ENCODE data around the gene DLGAP1.
"Not testable (repeated sequence)": the region's sequence is repeated elsewhere in the genome, so short reads cannot be mapped to it uniquely, and the experiment has no call there.

Gene DLGAP1

DNA sequence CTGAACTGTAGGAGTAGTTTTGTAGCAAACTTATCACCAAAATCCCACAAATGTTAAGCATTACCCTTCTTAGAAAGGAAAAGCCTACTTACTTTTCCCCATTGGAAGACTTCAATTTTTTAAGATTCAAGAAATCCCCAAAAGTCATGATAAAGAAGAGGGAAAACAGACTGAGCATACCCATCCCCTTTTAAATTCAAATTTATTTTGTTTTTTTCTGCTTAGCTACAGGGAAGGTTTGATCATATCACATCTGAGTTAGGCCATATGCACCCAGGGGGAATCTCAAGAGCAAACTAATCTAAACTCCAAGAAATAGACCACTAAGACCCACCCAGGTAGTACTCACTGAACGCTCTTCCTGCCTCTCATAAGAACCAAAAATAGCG is 830.6 kb downstream of the DLGAP1 start:
- DNase-seq (ENCODE audit: low read depth) = no peak

DNA sequence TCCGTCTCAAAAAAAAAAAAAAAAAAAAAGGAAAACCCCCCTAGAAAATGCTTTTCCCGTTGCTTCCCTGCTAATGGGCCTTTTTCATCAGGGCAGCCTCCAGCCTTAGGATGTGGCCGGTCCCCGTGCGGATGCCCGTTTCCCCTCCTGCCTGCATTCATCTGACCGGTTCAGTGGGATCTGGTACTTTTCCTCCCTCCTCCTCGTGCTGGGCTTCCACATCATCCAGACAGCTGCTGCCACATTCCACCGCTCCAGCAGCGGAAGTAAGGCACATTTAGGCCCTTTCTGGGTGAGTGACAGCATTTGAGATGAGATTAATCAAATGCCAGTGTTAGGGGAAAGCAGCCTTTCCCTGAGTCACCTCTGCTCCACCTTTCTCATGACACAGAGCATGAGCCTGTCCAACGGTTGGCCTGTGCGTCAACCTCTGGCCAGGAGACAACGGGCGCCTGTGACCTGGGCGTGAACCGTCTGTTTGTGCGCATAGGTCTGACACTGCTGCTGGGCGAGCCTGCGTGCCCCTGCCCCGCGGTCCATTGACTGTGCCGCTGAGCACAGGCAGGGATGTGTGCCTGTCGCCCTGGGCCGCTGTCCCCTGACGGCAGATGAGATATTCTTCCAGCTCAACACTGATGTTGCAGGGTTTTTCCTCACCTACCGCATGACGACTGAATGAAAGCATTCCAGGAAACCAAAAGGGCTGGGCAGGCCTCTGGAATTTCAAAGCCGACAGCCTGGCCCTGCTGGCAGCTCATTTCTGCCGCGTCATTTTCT is 831.1 kb downstream of the DLGAP1 start:
- peak; percentile 98 for DNase-seq (ENCODE audit: low read depth)

DNA sequence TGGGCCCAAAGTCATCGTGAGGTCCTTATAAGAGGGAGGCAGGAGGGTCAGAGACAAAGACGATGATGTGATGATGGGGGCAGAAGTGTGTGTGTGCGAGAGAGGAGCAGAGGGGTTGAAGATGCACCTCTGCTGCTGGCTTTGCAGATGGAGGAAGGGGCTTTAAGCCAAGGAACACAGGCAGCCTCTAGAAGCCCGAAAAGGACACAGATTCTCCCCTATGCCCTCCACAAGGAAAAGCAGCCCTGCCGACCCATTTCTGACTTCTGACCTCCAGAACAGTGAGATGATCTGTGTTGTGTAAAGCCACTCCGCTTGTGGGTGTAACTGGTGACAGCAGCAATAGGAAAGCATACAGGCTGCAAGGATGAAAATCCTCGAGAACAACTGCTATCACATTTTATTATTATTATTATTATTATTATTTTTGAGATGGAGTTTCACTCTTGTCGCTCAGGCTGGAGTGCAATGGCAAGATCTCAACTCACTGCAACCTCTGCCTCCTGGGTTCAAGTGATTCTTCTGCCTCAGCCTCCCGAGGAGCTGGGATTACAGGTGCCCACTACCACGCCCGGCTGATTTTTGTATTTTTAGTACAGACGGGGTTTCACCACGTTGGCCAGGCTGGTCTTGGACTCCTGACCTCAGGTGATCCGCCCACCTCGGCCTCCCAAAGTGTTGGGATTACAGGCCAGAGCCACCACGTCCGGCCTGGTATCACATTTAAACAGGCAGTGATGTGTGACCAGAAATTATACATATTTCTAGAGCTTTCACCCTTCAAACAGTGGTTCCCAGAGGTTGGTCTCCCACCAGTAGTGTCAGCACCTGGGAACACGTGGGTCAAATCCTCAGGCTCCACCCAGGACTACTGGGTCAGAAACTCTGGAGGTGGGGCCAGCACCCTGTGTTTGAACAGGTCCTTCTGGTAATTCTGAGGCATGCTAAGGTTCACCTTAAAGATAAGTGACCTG is 834.7 kb downstream of the DLGAP1 start:
- DNase-seq (ENCODE audit: low read depth) = no peak

DNA sequence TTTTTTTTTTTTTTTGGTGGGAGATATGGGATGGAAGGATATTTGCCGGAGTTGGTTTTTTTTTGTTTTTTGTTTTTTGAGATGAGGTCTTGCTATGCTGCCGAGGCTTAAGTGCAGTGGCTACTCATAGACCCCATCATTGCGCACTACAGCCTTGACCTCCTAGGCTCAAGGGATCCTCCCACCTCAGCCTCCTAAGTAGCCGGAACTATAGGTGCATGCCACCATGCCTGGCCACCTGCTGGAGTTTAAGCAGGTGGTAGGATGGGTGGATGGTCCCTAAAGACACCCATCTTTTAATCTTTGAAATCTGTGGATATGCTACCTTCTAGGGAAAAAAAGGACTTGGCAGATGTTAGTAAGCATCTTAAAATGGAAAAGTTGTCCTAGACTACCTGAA is 835.4 kb downstream of the DLGAP1 start:
- no peak for DNase-seq (ENCODE audit: low read depth)

DNA sequence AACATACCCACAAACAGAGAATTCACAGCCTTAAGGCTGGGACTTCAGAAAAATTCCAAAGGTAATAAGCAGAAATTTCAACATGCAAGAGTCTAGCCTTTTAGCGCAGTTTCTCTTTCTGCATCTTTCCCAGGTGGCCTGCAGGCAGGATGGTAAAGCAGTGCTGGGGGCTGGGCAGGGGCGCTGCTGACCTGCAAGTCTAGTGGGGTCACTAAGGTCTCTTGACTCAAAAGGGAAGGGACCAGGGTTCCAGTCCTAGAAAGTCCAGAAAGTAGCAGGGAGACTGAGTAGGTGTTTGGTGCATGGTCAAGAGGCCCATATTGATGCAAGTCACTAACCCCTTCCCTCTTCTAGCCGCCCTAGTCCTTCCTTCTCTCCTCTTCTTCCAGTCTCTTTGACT is 835.9 kb downstream of the DLGAP1 start:
- DNase-seq (ENCODE audit: low read depth) = no peak

DNA sequence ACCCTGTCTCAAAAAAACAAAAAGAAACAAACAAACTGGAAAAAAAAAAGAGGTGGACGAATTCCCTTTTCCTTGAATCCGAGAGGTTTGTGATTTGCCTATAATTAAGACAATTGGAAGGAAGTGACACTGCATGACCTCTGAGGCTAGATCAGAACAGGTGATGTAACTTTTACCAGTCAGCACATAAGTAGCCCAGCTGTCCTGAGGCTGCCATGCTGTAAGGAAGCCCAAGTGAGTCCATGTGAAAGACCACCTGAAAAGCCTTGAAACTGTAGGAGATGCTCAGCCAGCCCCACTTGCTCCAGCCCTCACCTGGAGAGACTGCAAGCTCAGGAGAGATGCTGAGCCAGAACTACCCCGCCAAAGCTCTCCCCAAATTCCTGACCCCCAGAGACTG is 838.4 kb downstream of the DLGAP1 start:
- DNase-seq (ENCODE audit: low read depth) = no peak

DNA sequence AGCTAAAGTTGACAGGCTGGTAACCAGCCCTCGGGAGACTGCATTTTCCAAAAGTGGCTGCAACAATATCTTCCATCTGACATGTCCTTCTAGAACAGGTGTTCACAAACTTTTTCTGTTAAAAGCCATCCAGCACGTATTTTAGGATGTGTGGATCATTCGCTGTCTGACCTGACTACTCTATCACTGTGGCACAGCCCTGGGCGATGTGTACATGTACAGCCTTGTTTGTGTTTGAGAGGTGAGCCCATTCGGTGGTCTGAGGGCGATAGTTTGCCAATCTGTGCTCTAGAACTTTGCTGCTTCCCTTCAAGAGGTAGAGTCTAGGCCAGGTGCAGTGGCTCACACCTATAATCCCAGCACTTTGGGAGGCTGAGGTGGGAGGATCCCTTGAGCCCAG is 839.0 kb downstream of the DLGAP1 start:
- DNase-seq (ENCODE audit: low read depth) = no peak

DNA sequence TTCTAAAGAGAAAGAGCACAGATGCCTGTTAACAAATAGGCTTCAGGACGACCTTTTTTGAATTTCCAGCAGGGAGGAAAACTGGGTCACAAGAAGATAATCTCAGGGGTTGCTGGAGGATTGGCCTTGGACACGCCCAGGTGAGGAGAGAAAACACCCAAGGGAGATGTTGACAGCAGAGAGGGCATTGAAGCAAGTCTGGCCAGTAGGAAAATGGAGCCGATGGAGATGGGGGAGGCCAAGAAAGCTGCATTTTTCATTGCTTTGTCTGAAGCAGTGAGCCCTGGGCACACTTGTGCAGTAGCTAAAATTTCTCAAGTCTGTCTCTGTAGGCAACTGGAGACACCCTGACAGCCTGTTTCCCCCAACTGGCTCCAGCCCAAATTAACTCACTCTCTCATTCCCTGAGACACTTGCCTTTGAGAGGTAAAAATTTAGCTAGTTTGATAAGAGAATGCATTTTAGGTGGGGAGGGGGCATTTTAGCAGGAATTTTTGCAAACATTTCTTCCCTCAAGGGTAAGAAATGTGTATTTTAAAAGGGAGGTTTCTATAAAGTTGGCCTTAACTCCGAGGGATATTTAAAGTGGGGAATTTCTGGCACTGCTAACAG is 839.6 kb downstream of the DLGAP1 start:
- DNase-seq (ENCODE audit: low read depth) = no peak

DNA sequence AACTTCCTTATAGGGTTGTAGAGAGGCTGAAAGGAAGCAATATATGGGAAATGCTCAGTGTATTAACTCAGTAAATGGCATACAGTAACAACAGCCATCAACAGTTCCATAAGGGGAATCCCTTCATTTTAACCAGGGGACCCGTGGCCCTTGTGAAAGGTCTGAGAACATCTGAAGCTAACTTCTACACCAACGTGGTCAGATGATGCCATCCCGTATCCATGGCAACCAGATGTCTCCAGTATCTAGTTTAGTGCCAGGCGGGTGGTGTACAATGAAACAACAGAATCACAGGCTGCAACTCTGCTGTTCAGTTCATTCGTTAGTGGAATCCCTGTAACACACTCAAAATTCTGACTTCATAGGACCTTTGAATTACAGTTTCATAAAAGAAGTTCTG is 842.8 kb downstream of the DLGAP1 start:
- DNase-seq (ENCODE audit: low read depth) = peak; percentile 32

DNA sequence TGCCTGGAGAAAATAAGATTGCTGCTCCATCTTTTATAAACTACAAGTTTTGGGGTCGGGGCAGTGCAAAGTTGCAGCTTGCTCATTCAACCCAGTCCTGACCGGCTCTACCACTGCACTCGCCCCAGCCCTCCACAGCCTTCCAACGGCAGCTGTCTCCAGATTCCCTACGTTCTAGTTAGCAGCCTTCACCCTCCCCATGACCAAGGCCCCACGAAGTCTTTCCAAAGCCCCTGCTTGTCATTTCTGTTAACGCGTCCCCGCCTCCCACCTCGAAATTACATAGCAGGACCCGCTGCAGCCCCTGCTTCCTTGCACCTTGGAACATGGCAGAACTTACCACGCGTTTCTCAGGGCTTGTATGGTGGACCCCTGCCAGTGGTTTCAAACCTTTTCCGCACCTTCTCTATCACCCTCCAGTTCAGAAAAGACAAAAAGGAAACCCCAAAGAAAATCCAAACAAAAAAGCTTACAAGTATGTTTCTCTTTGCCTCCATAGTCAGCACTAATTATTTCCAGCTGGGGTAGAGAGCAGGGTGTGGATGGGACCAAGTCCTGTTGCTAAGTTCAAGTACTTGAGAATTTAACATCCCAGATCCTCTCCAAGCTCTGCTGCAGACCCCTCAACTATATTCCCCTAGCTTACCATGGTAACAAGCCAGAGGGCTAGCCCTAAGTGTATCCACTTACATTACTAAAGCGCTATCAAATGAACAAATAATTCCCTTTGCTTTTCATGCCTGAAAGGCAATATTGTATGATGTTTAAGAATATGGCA is 843.6 kb downstream of the DLGAP1 start:
- peak; percentile 67 for DNase-seq (ENCODE audit: low read depth)

DNA sequence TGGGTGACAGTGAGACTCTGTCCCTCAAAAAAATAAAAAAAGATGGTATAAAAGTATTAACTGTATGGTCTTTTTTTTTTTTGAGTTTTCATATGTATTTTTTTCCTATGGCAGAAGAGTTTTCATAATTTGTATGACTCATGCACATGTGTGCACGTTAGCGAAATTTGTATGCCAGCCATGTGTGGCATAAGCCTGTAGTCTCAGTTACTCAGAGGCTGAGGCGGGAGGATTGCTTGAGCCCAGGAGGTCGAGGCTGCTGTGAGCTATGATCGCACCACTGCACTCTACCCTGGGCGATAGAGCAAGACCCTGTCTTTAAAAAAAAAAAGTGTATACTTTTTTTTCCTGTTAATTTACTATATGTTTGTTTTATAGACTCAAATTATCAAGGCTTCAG is 844.3 kb downstream of the DLGAP1 start:
- DNase-seq (ENCODE audit: low read depth) = no peak

DNA sequence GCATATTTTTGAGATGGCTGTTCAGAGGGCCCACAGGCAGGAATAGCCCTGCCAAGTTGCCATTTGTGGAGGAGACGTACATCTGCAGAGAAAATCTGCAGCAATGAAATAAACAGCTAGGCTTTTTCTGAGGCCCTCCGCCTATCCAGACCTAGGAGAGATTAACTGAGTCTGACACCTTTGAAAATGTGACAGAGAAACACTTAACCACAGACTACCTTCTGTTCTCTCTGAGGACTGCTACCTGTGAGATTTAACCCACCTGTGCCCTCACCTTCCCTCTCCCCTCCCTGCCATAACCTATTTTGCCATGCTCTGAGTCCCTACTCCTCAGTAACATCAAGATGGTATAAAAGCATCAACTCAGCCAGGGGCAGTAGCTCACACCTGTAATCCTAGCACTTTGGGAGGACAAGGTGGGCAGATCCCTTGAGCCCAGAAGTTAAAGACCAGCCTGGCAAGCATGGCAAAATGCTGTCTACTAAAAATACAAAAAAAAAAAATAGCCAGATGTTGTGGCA is 844.9 kb downstream of the DLGAP1 start:
- DNase-seq (ENCODE audit: low read depth) = no peak

DNA sequence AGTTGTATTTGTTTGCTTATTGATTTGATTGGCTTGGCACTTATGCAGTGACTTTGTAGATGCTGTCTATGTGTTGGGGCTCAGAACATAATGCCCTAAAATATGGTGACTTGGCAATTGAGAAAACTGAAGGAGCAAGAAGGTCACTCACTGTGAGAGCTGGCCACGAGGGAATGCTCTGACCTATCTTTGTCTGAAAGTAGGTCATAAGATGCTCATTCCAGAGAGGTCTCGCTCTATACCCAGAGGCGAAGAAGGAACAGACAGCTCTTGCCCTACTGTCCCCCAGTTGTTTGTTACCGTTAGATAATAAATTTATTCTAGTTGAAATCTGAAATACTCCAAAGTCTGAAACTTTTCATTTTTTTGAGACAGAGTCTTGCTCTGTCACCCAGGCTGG is 846.6 kb downstream of the DLGAP1 start:
- DNase-seq (ENCODE audit: low read depth) = no peak

DNA sequence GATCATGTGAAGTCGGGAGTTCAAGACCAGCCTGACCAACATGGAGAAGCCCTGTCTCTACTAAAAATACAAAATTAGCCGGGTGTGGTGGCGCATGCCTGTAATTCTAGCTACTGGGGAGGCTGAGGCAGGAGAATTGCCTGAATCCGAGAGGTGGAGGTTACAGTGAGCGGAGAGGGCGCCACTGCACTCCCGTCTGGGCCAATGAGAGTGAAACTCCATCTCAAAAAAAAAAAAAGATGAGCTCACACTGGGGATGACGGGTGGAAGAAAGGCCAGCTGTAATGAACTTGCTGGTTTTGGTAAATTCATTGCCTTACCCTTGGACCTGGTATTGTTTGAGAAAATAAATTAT is 847.0 kb downstream of the DLGAP1 start:
- not testable (repeated sequence) for DNase-seq (ENCODE audit: low read depth)

DNA sequence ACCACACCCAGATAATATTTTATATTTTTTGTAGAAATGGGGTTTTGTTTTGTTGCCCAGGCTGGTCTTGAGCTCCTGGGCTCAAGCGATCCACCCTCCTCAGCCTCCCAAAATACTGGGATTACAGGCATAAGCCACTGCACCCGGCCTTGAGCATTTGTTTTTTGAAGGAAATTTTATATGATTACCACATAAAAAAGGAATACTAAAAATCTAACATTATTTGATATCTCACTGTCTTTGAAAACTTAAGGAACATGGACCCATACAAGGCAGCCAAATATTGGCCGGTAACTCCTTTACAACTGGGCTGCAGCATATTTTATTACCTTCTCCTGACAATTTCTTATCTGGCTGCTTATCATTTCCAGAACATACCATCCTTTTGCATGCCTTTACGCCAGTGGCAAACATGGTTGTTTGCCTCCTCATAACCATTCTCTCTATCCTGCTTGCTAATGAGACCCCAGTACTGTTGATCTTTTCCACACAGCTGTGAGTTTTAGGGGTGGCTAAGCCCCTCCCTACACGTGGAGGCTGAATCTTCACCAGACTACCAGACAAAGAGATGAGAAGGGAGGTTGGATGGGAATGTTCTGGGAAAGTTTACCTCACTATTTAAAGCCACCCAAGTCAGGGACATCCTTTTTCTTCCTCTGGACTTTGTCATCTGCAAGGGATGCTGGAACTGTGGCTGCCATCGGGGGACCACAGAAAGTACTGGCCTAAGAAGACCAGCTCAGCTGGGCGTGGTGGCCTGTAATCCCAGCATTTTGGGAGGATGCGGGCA is 847.6 kb downstream of the DLGAP1 start:
- DNase-seq (ENCODE audit: low read depth) = no peak

DNA sequence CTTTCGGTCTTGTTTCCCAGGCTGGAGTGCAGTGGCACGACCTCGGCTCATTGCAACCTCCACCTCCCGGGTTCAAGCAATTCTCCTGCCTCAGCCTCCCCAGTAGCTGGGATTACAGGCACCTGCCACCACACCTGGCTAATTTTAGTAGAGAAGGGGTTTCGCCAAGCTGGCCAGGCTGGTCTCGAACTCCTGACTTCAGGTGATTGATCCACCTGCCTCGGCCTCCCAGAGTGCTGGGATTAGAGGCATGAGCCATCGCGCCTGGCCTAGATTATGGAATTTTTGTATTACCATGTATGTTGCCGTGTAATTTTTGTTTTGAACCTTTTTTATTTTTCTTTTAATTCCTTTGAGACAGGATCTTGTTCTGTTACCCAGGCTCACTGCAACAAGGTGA is 848.2 kb downstream of the DLGAP1 start:
- not testable (repeated sequence) for DNase-seq (ENCODE audit: low read depth)

DNA sequence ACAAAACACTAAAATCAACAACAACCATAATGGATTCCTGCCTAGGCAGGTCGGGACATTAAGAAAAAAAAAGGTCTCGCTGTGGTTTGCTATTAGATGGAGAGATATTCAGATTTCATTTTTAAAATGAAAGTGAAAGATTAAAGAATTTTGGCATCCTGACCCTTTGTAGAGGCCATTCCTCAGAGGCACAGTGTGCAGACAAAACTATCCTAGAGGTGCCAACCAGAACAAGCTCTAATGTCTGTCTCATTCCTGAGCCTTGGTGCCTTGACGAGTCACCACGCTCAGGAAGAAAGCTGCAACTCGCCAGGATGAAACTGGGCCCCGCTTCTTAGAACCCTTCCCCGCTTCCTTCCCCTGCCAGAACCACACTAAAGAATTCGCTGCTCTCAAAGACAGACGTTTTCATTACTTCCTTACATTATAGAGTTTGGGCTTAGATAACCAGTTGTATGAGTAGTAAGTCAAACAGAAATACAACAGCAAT is 849.1 kb downstream of the DLGAP1 start:
- DNase-seq (ENCODE audit: low read depth) = peak; percentile 79

DNA sequence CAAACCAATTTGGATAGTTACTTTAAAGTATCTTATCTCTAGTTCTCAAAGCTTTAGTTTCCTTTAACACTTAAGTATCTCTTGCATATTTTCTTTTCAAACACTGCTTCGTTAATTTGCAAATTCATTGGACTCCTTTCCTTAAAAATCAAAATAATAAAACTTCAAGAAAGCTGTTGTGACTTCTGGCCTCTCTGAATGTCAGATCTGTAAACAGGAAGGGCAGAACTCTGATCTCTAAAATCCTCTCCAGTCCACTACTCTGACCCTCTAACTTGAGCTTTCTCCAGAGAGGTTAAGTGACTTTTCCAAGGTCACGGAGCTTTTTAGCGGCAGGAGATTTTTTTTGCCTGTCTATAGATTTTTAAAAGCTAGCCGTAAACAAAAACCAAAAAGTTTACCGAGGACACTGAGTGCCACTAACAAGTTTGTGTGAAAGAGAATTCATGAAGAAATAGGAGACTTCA is 849.6 kb downstream of the DLGAP1 start:
- DNase-seq (ENCODE audit: low read depth) = no peak

DNA sequence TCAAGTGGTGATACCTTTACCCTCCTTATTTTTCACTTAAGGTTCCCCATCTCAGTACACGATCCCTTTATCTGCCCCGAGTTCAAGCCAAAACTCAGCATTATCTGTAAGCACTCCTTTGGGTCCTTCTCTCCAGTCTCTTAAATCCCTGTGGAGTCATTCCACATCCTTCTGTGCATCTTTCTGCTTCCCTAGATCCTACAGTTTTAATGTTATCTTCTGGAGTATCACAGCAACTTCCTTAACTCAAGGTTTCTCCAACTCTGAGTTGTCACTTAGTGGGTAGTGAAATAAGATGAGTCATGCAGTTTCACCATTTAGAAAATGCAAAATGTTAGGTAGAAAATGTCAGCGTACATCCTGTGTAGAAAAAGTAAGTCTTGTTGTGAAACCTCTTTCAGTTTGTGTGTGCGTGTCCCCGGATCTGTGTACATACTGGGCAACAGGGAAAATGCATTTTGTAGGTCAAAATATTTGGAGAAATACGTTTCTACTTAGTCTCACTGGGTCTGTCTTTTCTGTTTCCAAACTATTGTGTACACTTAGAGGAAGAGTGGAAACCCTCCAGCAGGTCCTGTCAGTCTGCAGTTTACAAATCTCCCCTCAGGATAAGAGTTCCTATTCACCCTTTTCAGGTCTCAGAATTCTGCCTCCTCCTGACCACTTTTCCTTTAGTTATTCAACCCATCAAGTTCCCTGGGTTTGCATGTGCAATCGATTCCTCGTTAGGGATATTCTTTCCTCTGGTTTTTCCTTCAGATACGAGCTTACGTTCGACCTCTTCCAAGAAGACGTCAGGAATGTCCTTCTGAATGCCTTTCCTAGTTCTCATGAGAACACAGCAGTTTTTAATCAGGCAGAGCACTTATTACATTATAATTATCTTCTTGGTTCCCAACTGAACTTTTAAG is 850.4 kb downstream of the DLGAP1 start:
- peak; percentile 98 for DNase-seq (ENCODE audit: low read depth)

DNA sequence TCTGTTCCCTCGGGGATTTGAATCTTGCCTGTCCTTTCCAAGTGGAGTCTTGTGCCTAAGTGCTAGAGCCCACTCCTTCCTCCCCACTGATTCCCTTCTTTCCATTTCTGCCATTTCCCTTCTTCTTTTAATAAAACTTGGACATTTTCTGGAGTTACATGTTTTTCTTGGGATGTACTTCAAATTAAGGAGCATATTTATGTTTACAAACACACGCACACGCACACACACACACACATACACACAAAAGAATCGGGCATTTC is 850.9 kb downstream of the DLGAP1 start:
- DNase-seq (ENCODE audit: low read depth) = no peak
